WTC11 (cell line): Measurements from ENCODE around the gene ACTRT2.

Experiments
- GABPB1 ChIP-seq: sonication (generic); formaldehyde crosslinking; IDR thresholded peaks from 2 replicates; pipeline ENCODE4 v1.8.1; 2023; ENCODE audit warnings: mild to moderate bottlenecking, missing genetic modification reagents
- TCF7 ChIP-seq: sonication (generic); formaldehyde crosslinking; IDR thresholded peaks from 2 replicates; pipeline ENCODE4 v1.8.0; 2022; ENCODE audit warnings: mild to moderate bottlenecking, low read depth, missing genetic modification reagents, moderate library complexity
- ZNF121 ChIP-seq: sonication (generic); formaldehyde crosslinking; IDR thresholded peaks from 2 replicates; pipeline ENCODE4 v1.8.0; 2023; ENCODE audit warnings: missing genetic modification reagents

DNA sequence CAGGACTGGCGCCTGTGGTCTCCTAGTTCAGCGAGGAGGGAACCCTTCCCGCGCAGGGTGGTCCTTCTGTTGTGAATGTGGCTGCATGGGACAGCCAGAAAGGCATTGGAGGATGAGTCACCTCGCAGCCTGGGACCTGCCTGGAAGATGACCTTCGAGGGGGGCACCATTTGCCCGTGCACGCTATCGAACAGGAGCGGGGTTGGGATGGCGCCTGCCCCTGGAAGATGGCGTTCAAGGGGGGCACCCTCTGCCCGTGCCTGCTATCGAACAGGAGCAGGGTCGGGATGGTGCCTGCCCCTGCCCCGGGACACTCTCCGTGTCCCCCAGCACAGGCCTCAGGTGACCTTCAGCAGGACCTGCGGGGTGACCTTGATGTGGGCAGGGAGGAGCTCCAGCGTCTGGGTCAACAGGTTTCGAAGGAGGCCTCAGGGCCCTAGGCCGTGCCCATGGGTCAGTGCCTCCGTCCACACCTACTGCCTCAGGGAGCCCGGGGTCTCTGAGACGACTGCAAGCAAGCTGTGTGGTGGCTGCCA, 1.7 kb upstream of the ACTRT2 start:
- TF ChIP-seq ZNF121 (CRISPR knock-in tag): no peak
- TF ChIP-seq TCF7 (CRISPR knock-in tag): no peak
- TF ChIP-seq GABPB1 (CRISPR knock-in tag): no peak
